ENCODE data around the gene ZFP36. TPM values are rescaled to one million over a fixed set of nuclear protein-coding genes. Genes with fewer than 3 reads are reported as not detected.

The ZFP36 gene
- polyA plus RNA-seq, 2 donors = 249 to 382 TPM

DNA sequence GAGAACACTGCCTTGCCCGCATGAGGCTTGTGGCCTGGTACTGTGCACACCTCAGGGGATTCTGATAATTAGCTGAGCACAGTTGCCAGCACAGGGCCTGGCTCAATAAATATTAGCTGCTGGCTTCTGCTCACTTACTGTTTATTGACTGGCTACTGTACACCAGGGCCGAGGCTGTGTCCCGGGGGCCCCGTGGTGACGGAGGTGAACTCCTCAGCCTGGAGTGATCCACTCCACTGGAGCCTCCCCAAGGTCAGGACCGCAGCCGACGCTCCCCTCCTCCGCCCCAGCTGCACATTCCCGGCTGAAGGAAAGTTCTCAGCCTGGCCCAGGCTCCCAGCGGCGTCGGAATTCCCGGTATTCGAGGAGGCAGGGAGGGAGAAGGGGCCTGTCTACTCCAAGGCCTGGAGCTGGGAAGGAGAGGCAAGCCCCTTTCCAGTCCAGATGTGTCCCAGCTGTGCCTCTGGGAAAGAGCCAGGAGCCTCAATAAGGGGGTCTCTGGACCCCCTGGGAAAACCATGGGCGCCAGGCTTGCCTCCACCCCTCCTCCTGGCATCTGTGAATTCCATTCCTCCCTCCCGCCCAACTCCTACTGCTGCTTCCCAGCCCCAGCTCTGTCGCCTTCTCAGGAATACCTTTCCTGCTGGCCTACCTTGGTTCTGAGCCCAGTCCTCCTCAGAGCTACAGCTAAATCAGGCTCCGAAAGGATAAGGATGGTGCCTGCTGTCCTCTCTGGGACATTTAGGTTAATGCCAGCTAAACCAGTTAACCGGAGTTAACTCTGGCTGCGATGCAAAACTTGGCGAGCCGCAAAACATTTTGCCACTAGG, 21.9 kb downstream of the ZFP36 start:
- Histone ChIP-seq H3K4me1 (ENCODE audit: control insufficient read depth in 2 of 2, insufficient read depth in 2 of 2, low read length in 1 of 2) (peaks cover 0 to 5% of the 10 kb centered on the region in 2 donors), H3K4me3 (ENCODE audit: low read depth in 1 of 2, low read length in 2 of 2) (no peak overlapping the region), H3K27me3 (ENCODE audit: control insufficient read depth in 1 of 2, insufficient read depth in 2 of 2, low read length in 2 of 2) (no peaks in the 10 kb centered on the region), H3K36me3 (ENCODE audit: control insufficient read depth in 2 of 2, insufficient read depth in 2 of 2, low read length in 1 of 2) (peaks cover 6 to 8% of the 10 kb centered on the region in 2 donors), H3K9me3 (ENCODE audit: control insufficient read depth in 2 of 2, insufficient read depth in 1 of 2, low read depth in 1 of 2, low read length in 1 of 2) (no peaks in the 10 kb centered on the region), H3K27ac (ENCODE audit: low read depth in 2 of 2, low read length in 1 of 2) (peak overlapping the region; percentile 34 to 73)
- WGBS, 2 donors = 30 to 31% methylated on average over 23 of the region's 23 CpGs

DNA sequence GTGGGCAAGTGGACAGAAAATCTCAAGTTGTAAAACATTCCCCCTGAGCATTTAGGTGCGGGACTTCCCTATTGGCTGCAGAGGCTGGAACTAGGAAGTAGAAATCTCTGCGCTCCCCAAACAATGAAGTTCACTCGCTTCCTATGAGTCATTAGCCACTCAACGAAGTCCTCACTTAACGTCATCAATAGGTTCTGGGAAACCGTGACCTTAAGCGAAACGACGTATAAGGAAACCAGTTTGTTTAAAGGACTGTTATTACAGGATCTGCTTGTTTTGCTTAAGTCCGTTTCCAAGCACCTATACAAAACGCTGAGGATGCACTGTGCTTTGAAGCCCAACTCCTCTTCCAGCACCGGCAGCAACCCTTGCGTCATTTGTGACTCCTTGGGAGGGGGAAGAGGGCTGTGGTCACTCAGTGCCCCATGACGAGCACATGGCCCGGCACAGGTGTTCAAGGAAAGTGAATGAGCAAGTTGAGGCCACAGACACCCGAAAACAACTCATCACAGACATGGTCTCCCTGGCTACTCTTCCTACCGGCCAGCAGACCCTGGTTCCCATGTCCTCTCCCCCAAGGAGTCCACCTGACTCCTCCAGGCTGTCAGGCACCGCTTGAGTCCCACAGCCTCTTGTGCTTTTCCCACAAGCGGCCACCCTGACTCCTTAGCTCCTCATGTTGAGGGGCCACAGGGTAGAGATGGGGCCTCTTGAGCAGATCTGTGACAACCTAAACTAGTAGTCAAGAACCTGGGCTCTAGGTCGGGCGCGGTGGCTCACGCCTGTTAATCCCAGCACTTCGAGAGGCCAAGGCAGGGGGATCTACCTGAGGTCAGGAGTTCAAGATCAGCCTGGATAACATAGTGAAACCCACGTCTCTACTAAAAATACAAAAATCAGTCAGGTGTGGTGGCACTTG, 24.3 kb downstream of the ZFP36 start:
- peak overlapping the region; percentile 88 to 98 for H3K27ac ChIP-seq (ENCODE audit: low read depth in 2 of 2, low read length in 1 of 2)
- H3K9me3 ChIP-seq (ENCODE audit: control insufficient read depth in 2 of 2, insufficient read depth in 1 of 2, low read depth in 1 of 2, low read length in 1 of 2) = no peaks in the 10 kb centered on the region
- H3K36me3 ChIP-seq (ENCODE audit: control insufficient read depth in 2 of 2, insufficient read depth in 2 of 2, low read length in 1 of 2) = peaks cover 12 to 17% of the 10 kb centered on the region in 2 donors

DNA sequence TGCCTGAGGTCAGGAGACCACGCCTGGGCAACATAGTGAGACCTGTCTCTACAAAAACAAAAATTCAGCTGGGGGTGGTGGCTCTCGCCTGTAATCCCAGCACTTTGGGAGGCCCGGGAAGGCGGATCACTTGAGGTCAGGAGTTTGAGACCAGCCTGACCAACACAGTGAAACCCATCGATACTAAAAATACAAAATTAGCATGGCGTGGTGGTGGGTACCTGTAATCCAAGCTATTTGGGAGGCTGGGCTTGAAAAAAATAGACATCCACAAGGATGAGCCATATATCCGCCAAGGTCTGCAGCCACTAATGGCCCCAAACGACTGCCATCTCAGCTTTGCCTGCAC, 26.0 kb downstream of the ZFP36 start:
- no peaks in the 10 kb centered on the region for H3K27me3 ChIP-seq (ENCODE audit: control insufficient read depth in 1 of 2, insufficient read depth in 2 of 2, low read length in 2 of 2)
- peaks cover 12 to 17% of the 10 kb centered on the region in 2 donors for H3K36me3 ChIP-seq (ENCODE audit: control insufficient read depth in 2 of 2, insufficient read depth in 2 of 2, low read length in 1 of 2)
- H3K4me3 ChIP-seq (ENCODE audit: low read depth in 1 of 2, low read length in 2 of 2) = no peak overlapping the region
- peaks cover 0 to 11% of the 10 kb centered on the region in 2 donors for H3K4me1 ChIP-seq (ENCODE audit: control insufficient read depth in 2 of 2, insufficient read depth in 2 of 2, low read length in 1 of 2)
- 95 to 96% methylated on average over 8 of the region's 8 CpGs for WGBS, 2 donors
- H3K9me3 ChIP-seq (ENCODE audit: control insufficient read depth in 2 of 2, insufficient read depth in 1 of 2, low read depth in 1 of 2, low read length in 1 of 2) = no peaks in the 10 kb centered on the region
- H3K27ac ChIP-seq (ENCODE audit: low read depth in 2 of 2, low read length in 1 of 2) = peak overlapping the region in 1 of 2 donors; percentile 98

More for the DNA sequence above, 24.3 kb downstream of the ZFP36 start:
- WGBS, 2 donors = 51 to 52% methylated on average over 25 of the region's 25 CpGs
- peaks cover 0 to 11% of the 10 kb centered on the region in 2 donors for H3K4me1 ChIP-seq (ENCODE audit: control insufficient read depth in 2 of 2, insufficient read depth in 2 of 2, low read length in 1 of 2)
- H3K27me3 ChIP-seq (ENCODE audit: control insufficient read depth in 1 of 2, insufficient read depth in 2 of 2, low read length in 2 of 2) = no peaks in the 10 kb centered on the region
- no peak overlapping the region for H3K4me3 ChIP-seq (ENCODE audit: low read depth in 1 of 2, low read length in 2 of 2)

DNA sequence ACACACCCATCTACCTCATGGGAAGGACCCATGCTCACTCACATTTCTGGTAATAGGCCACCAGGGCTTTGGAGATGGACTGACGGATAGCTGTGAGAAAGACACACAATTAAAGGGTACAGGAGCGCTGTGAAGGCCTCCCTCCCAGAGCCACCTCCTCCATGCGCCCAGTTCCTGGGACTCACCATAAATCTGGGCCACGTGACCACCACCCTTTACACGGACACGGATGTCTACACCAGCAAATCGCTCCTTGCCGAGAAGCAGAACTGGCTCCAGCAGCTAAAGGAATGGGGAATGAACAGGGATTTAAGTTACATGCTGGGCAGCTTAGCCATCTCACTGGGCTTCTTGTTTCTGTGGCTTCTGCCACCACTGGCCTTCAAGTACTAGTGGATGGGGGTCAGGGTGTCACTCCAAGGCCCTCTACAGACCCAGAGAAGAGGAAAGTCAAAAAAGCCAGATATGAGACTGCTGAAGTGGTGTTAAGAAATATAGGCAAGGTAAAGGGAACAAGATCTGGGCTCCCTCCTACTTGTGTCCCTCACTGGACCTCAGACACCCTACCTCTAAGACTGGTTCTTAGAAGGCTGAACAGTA, 26.9 kb downstream of the ZFP36 start:
- WGBS, 2 donors = 95% methylated on average over 8 of the region's 8 CpGs
- H3K9me3 ChIP-seq (ENCODE audit: control insufficient read depth in 2 of 2, insufficient read depth in 1 of 2, low read depth in 1 of 2, low read length in 1 of 2) = no peaks in the 10 kb centered on the region
- H3K27me3 ChIP-seq (ENCODE audit: control insufficient read depth in 1 of 2, insufficient read depth in 2 of 2, low read length in 2 of 2) = no peaks in the 10 kb centered on the region
- H3K36me3 ChIP-seq (ENCODE audit: control insufficient read depth in 2 of 2, insufficient read depth in 2 of 2, low read length in 1 of 2) = peaks cover 12 to 17% of the 10 kb centered on the region in 2 donors
- peak overlapping the region in 1 of 2 donors; percentile 92 for H3K4me3 ChIP-seq (ENCODE audit: low read depth in 1 of 2, low read length in 2 of 2)
- peaks cover 0 to 11% of the 10 kb centered on the region in 2 donors for H3K4me1 ChIP-seq (ENCODE audit: control insufficient read depth in 2 of 2, insufficient read depth in 2 of 2, low read length in 1 of 2)
- peak overlapping the region in 1 of 2 donors; percentile 67 for H3K27ac ChIP-seq (ENCODE audit: low read depth in 2 of 2, low read length in 1 of 2)

DNA sequence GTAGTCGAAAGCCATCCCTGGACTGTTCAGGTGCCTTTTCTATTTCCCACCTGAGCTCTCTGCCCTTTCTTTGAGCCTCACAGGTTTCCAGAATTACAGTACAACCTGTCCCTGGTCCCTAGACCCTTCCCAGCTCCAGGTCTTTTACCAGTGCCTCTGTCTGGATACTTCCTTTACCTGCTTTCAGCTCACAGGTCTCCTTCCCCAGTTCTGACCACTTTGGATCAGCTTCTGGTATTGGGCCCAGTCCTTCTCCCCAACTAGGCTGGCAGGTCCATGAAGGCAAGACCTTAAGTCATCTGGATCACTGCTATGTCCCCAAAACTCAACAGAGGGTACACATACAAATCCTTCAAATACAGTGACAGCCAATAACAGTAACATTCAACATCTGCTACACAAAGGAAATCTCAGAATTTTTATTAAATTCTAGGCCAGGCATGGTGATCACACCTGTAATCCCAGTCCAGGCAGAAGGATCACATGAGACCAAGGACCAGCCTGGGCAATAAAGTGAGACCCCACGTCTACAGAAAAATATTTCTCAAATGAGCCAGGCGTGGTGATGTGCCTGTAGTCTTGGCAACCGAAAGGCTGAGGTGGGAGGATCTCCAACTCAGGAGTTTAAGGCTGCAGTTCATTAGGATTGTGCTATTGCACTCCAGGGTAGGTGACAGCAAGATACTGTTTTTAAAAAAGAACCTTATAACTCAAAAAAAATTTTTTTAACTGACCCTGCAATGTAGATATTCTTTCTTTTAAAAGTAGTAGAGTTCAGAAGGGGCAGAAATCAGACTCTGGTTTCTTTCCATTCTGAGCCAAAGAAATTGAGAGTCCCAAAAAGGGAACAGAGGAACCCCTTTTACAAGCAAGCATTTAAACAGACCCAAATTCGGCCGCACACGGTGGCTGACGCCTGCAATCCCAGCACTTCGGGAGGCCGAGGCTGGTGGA, 27.8 kb downstream of the ZFP36 start:
- Histone ChIP-seq H3K27me3 (ENCODE audit: control insufficient read depth in 1 of 2, insufficient read depth in 2 of 2, low read length in 2 of 2) (no peaks in the 10 kb centered on the region), H3K4me3 (ENCODE audit: low read depth in 1 of 2, low read length in 2 of 2) (peak overlapping the region; percentile 81 to 92), H3K9me3 (ENCODE audit: control insufficient read depth in 2 of 2, insufficient read depth in 1 of 2, low read depth in 1 of 2, low read length in 1 of 2) (no peaks in the 10 kb centered on the region), H3K4me1 (ENCODE audit: control insufficient read depth in 2 of 2, insufficient read depth in 2 of 2, low read length in 1 of 2) (peaks cover 0 to 11% of the 10 kb centered on the region in 2 donors), H3K27ac (ENCODE audit: low read depth in 2 of 2, low read length in 1 of 2) (peak overlapping the region; percentile 13 to 93), H3K36me3 (ENCODE audit: control insufficient read depth in 2 of 2, insufficient read depth in 2 of 2, low read length in 1 of 2) (peaks cover 12 to 17% of the 10 kb centered on the region in 2 donors)
- WGBS, 2 donors = 35 to 48% methylated on average over 10 of the region's 10 CpGs

DNA sequence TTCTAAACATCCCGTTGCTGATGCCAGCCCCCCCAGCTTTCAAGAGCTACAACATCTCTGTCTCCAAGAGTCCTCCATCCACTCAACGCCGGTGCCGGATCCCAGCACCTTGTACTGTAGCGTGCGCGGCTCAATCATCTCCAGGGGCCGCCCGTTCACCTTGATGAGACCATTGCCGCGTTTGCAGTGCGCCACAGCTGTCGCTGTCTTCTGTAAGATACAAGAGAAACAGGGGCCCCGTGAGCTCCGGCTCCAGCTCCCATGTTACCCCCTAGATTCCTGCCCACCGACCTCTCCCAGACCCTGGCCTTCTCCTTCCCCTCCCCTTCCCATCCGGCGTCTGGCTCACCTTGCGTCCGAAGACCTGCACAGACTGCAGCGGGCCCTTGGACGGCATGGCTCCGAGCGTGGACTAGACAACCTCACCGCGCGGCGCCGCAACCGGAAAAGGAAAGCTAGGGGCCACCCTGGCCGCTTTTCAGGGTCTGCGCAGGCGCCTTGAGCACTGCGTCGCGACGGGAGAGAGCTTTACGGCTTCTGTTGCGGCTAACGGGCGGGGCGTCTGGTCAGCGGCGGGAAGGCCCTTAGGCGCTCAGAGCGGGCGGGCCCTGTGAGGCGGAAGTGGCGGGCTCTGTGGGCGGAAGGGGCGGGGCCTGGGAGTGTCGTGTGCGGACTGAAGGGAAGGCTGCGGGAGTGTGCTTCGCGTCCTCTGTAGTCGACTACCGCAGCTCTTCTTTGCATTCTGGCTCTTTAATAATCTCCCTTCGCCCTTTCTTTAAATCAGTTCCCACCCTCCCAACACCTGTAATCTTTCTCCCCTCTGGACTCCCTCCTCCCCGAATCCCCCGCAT, 29.1 kb downstream of the ZFP36 start, which contains the start of gene RPS16:
RPS16 (minus strand) TSS at position 451 of the 851 bp plus-strand sequence; CDS start at position 397, 54 bp downstream.
- Histone ChIP-seq H3K27me3 (ENCODE audit: control insufficient read depth in 1 of 2, insufficient read depth in 2 of 2, low read length in 2 of 2) (no peaks in the 10 kb centered on the region), H3K36me3 (ENCODE audit: control insufficient read depth in 2 of 2, insufficient read depth in 2 of 2, low read length in 1 of 2) (peaks cover 12 to 17% of the 10 kb centered on the region in 2 donors), H3K4me3 (ENCODE audit: low read depth in 1 of 2, low read length in 2 of 2) (peak within 1 kb of the TSS; percentile 81 to 92), H3K4me1 (ENCODE audit: control insufficient read depth in 2 of 2, insufficient read depth in 2 of 2, low read length in 1 of 2) (peaks cover 0 to 11% of the 10 kb centered on the region in 2 donors), H3K9me3 (ENCODE audit: control insufficient read depth in 2 of 2, insufficient read depth in 1 of 2, low read depth in 1 of 2, low read length in 1 of 2) (no peaks in the 10 kb centered on the region), H3K27ac (ENCODE audit: low read depth in 2 of 2, low read length in 1 of 2) (peak within 1 kb of the TSS; percentile 90 to 93)
- WGBS, 2 donors = 0% methylated on average over 58 to 61 of the region's 61 CpGs

DNA sequence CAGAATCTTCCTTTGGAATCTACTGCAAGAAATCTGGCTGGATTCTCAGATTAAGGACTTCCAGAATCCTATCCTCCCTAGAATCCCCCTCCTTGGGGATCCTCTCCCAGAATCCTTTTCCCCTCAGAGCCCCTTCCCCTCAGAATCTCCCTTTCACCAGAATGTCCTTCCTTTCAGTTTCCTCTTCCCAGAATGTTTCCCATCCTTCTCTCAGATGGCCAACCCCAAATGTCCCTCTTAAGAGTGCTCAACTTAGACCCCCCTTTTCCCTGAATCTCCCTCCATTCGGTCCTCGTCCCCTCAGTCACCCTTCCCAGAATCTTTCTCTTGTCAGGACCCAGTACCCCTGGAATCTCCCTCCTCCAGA, 29.7 kb downstream of the ZFP36 start:
- H3K36me3 ChIP-seq (ENCODE audit: control insufficient read depth in 2 of 2, insufficient read depth in 2 of 2, low read length in 1 of 2) = peaks cover 12 to 17% of the 10 kb centered on the region in 2 donors
- H3K27ac ChIP-seq (ENCODE audit: low read depth in 2 of 2, low read length in 1 of 2) = peak overlapping the region; percentile 65 to 93
- peaks cover 0 to 6% of the 10 kb centered on the region in 2 donors for H3K4me1 ChIP-seq (ENCODE audit: control insufficient read depth in 2 of 2, insufficient read depth in 2 of 2, low read length in 1 of 2)
- 2 to 3% methylated on average over 2 of the region's 2 CpGs for WGBS, 2 donors
- H3K27me3 ChIP-seq (ENCODE audit: control insufficient read depth in 1 of 2, insufficient read depth in 2 of 2, low read length in 2 of 2) = no peaks in the 10 kb centered on the region
- H3K9me3 ChIP-seq (ENCODE audit: control insufficient read depth in 2 of 2, insufficient read depth in 1 of 2, low read depth in 1 of 2, low read length in 1 of 2) = no peaks in the 10 kb centered on the region
- H3K4me3 ChIP-seq (ENCODE audit: low read depth in 1 of 2, low read length in 2 of 2) = peak overlapping the region; percentile 7 to 92

DNA sequence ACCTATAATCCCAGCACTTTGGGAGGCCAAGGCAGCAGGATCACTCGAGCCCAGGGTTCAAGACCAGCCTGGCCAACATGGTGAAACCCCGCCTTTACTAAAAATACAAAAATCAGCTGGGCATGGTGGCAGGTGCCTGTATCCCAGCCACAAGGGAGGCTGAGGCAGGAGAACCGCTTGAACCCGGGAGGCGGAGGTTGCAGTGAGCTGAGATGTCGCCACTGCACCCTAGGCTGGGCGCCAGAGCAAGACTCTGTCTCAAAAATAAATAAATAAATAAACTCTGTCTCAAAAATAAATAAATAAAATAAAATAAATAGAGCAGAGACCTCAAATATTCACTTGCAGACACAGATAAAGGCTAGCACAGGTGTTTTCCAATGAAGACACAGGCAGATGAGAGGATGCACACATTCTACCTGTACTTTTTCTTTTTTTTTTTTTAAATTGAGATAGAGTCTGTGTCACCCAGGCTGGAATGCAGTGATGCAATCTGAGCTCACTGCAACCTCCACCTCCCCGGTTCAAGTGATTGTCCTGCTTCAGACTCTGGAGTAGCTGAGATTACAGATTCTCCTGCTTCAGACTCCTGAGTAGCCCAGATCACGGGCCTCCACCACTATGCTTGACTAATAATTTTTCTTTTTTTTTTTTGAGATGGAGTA, 31.8 kb downstream of the ZFP36 start:
- H3K27me3 ChIP-seq (ENCODE audit: control insufficient read depth in 1 of 2, insufficient read depth in 2 of 2, low read length in 2 of 2) = no peaks in the 10 kb centered on the region
- H3K4me1 ChIP-seq (ENCODE audit: control insufficient read depth in 2 of 2, insufficient read depth in 2 of 2, low read length in 1 of 2) = peaks cover 0 to 6% of the 10 kb centered on the region in 2 donors
- H3K9me3 ChIP-seq (ENCODE audit: control insufficient read depth in 2 of 2, insufficient read depth in 1 of 2, low read depth in 1 of 2, low read length in 1 of 2) = no peaks in the 10 kb centered on the region
- H3K36me3 ChIP-seq (ENCODE audit: control insufficient read depth in 2 of 2, insufficient read depth in 2 of 2, low read length in 1 of 2) = peaks cover 7 to 10% of the 10 kb centered on the region in 2 donors
- WGBS, 2 donors = 84% methylated on average over 9 of the region's 9 CpGs
- no peak overlapping the region for H3K4me3 ChIP-seq (ENCODE audit: low read depth in 1 of 2, low read length in 2 of 2)
- H3K27ac ChIP-seq (ENCODE audit: low read depth in 2 of 2, low read length in 1 of 2) = no peak overlapping the region
